ENCODE data around the gene RNF8.
"Not testable (repeated sequence)": the region's sequence is repeated elsewhere in the genome, so short reads cannot be mapped to it uniquely, and the experiment has no call there.

Gene RNF8

GRCh38 chr6:37399795-37400490 lies 46.2 kb downstream of the RNF8 start:
- DNase-seq, result no peak

GRCh38 chr6:37401658-37402057 lies 47.9 kb downstream of the RNF8 start:
- DNase-seq, result not testable (repeated sequence)

GRCh38 chr6:37406726-37407341 lies 53.1 kb downstream of the RNF8 start:
- DNase-seq, result no peak

GRCh38 chr6:37407948-37408347 lies 54.2 kb downstream of the RNF8 start:
- no peak for DNase-seq

GRCh38 chr6:37409501-37409900 lies 55.7 kb downstream of the RNF8 start:
- DNase-seq, result no peak

GRCh38 chr6:37417393-37417792 lies 63.6 kb downstream of the RNF8 start:
- no peak for DNase-seq

GRCh38 chr6:37418722-37419121 lies 64.9 kb downstream of the RNF8 start:
- DNase-seq, result no peak

- no peak for DNase-seq
Measured at GRCh38 chr6:37426058-37426944, 72.5 kb downstream of the RNF8 start.

- DNase-seq, result no peak
Measured at GRCh38 chr6:37426945-37427510, 73.2 kb downstream of the RNF8 start.

- DNase-seq, result peak in 1 of 5 experiments; percentile 30
Measured at GRCh38 chr6:37429352-37429750, 75.6 kb downstream of the RNF8 start.

GRCh38 chr6:37432590-37432915 lies 78.8 kb downstream of the RNF8 start:
- no peak for DNase-seq

- peak; percentile 91 to 98 (median 96) for DNase-seq
Measured at GRCh38 chr6:37432916-37433656, 79.3 kb downstream of the RNF8 start, which contains the start of gene CMTR1. CMTR1 (plus strand) TSS chr6:37433221; CDS start chr6:37435630, 2,409 bp downstream.

- DNase-seq, result peak in 3 of 5 experiments; percentile 27 to 61 (median 28)
Measured at GRCh38 chr6:37433657-37434271, 80.0 kb downstream of the RNF8 start.

GRCh38 chr6:37435373-37435772 lies 81.6 kb downstream of the RNF8 start:
- DNase-seq, result no peak

GRCh38 chr6:37435816-37436215 lies 82.0 kb downstream of the RNF8 start:
- DNase-seq, result no peak

- no peak for DNase-seq
Measured at GRCh38 chr6:37438930-37439329, 85.1 kb downstream of the RNF8 start.

GRCh38 chr6:37441651-37442050 lies 87.9 kb downstream of the RNF8 start:
- peak in 1 of 5 experiments; percentile 22 for DNase-seq

GRCh38 chr6:37442416-37443215 lies 88.8 kb downstream of the RNF8 start:
- DNase-seq, result peak in 1 of 5 experiments; percentile 41

GRCh38 chr6:37443216-37443542 lies 89.4 kb downstream of the RNF8 start:
- DNase-seq, result not testable (repeated sequence)

Measured in T-helper 2 cell (primary cell).